Measurements from ENCODE around the gene ELP1.

Gene ELP1

DNA sequence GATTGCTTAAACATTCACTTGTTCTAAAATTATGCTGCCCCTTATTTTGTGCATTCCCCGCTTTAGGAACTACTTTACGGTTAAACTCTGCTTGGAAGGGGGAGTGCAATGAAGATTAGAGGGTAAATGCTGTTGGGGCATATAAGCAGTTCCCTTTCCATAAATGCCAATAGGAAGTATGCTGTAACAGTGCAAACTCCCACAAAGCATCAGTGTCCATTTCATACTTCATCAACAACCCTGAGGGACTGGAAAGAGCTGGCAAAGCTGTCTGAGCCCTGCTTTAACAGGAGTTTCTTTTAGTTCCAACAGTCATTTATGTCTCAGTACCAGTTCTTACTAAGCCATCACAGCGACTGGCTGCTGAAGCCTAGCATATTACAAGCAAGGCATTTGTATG is 70.0 kb downstream of the ELP1 start:
- no peak for TF ChIP-seq CREB1 (IDR thresholded peaks at IDR 0.05; ENCODE audit: low read depth)
- TF ChIP-seq TEAD4 (IDR thresholded peaks at IDR 0.05) = no peak
- TF ChIP-seq USF1 (IDR thresholded peaks at IDR 0.05) = no peak
- no peak for TF ChIP-seq YY1 (IDR thresholded peaks at IDR 0.05; ENCODE audit: low read depth)
- no peak for TF ChIP-seq REST (IDR thresholded peaks at IDR 0.05; ENCODE audit: low read depth)
- TF ChIP-seq NFIC (IDR thresholded peaks at IDR 0.05) = no peak
- TF ChIP-seq TAF1 (IDR thresholded peaks at IDR 0.05; ENCODE audit: low read depth) = no peak
- no peak for TF ChIP-seq TCF12 (IDR thresholded peaks at IDR 0.05; ENCODE audit: low read depth)
- no peak for TF ChIP-seq ZBTB7A (IDR thresholded peaks at IDR 0.05; ENCODE audit: low read depth)
- TF ChIP-seq MAX (IDR thresholded peaks at IDR 0.05) = no peak
- TF ChIP-seq RAD21 (IDR thresholded peaks at IDR 0.05; ENCODE audit: low read depth) = no peak

DNA sequence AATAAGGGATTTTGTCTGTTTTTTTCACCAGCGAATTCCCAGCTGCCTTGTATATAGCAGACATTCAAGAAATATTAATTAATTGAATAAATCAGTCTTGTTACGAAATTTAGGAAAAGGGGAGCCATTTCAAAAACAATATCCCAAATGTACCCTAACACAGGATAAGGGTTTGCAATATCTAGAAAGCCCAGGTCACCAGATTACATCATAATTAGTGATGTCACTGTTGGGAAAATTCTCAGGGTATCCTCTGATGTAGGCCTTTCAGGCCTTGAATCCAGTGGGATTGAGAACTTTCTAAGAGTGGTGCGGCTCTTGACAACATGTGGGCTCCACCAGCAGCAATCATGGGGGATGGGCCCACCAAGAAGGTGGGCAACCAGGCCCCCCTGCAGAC is 71.9 kb downstream of the ELP1 start, which contains the start of gene ACTL7A:
Gene ACTL7A (plus strand): TSS at position 270 of the 400 bp plus-strand sequence. CDS start 57 bp downstream, at position 327.
- TF ChIP-seq REST (IDR thresholded peaks at IDR 0.05; ENCODE audit: low read depth) (no peak), TAF1 (IDR thresholded peaks at IDR 0.05; ENCODE audit: low read depth) (no peak), CREB1 (IDR thresholded peaks at IDR 0.05; ENCODE audit: low read depth) (no peak), ZBTB7A (IDR thresholded peaks at IDR 0.05; ENCODE audit: low read depth) (no peak), TCF12 (IDR thresholded peaks at IDR 0.05; ENCODE audit: low read depth) (no peak), USF1 (IDR thresholded peaks at IDR 0.05) (no peak), EP300 (IDR thresholded peaks at IDR 0.05; ENCODE audit: borderline replicate concordance) (no peak), EGR1 (IDR thresholded peaks at IDR 0.05) (no peak), MAX (IDR thresholded peaks at IDR 0.05) (no peak), FOXM1 (IDR thresholded peaks at IDR 0.05; ENCODE audit: borderline replicate concordance, low read depth) (no peak), YY1 (IDR thresholded peaks at IDR 0.05; ENCODE audit: low read depth) (no peak), RAD21 (IDR thresholded peaks at IDR 0.05; ENCODE audit: low read depth) (no peak), TEAD4 (IDR thresholded peaks at IDR 0.05) (no peak), CEBPB (IDR thresholded peaks at IDR 0.05) (no peak), NFIC (IDR thresholded peaks at IDR 0.05) (no peak)

GRCh38 chr9:108861464-108861863 is 72.5 kb downstream of the ELP1 start:
- TF ChIP-seq YY1 (IDR thresholded peaks at IDR 0.05; ENCODE audit: low read depth) (no peak), TAF1 (IDR thresholded peaks at IDR 0.05; ENCODE audit: low read depth) (no peak), RAD21 (IDR thresholded peaks at IDR 0.05; ENCODE audit: low read depth) (no peak), USF1 (IDR thresholded peaks at IDR 0.05) (no peak), NFIC (IDR thresholded peaks at IDR 0.05) (no peak), EGR1 (IDR thresholded peaks at IDR 0.05) (no peak), EP300 (IDR thresholded peaks at IDR 0.05; ENCODE audit: borderline replicate concordance) (no peak)

DNA sequence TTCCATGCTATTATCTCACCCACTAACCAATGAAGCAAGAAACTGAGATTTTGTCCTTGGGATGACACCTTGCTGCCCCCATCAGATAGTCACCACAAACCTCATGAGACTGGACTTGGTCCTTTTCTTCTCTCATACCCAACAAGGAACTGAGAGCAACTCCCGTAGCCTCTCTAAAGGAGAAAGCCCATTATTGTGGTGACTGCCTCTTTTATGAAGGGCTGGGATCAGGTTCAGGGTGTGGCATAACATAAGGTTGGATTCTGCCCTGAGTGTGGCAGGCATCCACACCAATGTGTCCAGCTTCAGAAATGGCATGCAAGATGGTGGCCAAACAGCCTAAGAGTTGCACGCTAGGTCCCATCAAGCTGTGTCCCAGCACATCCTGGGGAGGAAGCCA is 73.2 kb downstream of the ELP1 start:
- TF ChIP-seq CEBPB (IDR thresholded peaks at IDR 0.05) = no peak

GRCh38 chr9:108860354-108860753 is 73.6 kb downstream of the ELP1 start:
- TF ChIP-seq CREB1 (IDR thresholded peaks at IDR 0.05; ENCODE audit: low read depth) = no peak
- TF ChIP-seq CEBPB (IDR thresholded peaks at IDR 0.05) = peak; percentile 97
- TF ChIP-seq YY1 (IDR thresholded peaks at IDR 0.05; ENCODE audit: low read depth) = no peak
- TF ChIP-seq USF1 (IDR thresholded peaks at IDR 0.05) = no peak
- TF ChIP-seq TEAD4 (IDR thresholded peaks at IDR 0.05) = no peak
